Hematopoietic multipotent progenitor cell treated with erythropoietin and hydrocortisone succinate and interleukin-3 and kit ligand, for 6 days (in vitro differentiated cells): ENCODE data around the gene CYTH1.

ENCODE experiments used
- DNase-seq: peaks from one replicate; pipeline ENCODE4 v3.0.0-alpha.2; 2015

Gene CYTH1

DNA sequence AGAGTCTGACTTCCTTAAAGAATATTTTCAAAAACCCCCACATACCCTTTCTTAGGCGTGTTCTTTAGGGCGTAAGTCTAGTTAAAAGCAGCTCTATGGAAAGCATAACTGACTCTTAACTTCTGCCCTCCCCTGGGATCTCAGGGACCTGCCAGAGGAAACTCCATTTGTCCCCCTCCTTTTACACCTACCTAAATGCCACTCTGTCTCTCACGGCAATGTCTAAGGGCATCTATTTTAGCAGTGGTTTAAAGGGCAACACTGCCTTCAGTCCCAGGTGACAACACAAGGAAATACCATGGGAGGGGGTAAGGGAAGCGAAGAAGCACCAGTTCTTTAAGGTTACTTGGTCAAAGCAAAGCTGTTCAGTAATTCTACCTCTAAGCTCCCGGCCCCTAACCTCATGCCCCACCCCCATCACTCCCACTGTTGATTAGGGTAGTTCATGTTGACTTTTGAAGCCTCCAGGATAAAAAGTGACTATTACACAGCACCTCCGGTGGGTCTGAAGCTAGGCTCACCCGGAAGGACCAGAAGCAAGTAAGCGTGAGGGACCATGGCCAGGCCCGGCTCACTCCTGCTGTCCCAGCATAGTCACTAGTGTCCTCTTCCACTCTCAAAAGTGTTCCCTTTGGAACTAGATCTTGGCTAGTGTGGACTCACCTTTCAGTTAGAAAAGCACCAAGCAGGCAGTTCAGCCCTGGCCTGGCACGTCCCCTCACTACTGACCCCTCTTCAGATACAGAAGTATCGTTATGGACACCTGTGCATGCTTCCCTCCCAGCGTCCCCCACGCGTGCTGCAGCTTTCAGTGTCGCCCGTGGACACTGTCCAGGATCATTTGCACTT is 47.1 kb downstream of the CYTH1 start:
- no peak for DNase-seq

GRCh38 chr17:78732354-78732753 is 49.7 kb downstream of the CYTH1 start:
- DNase-seq: no peak

- DNase-seq: no peak
Observed at GRCh38 chr17:78731904-78732303, 50.2 kb downstream of the CYTH1 start.

GRCh38 chr17:78729641-78730040 is 52.4 kb downstream of the CYTH1 start:
- DNase-seq: no peak

DNA sequence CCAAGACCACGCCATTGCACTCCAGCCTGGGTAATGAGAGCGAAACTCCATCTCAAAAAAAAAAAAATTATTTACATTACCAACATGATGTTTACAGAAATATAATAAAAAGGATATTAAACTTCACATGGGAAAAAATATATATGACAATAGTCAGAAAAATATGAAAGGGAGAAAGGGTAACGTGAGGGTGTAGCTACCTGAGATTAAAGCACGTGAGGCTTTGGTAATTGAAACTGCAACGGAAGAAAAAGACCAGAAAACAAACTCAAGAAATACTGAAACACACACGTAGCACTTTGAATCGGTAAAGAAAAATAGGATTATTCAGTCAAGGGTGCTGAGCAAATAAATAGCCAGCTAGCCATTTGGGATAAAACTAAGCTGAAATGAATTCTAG is 53.6 kb downstream of the CYTH1 start:
- DNase-seq: no peak

DNA sequence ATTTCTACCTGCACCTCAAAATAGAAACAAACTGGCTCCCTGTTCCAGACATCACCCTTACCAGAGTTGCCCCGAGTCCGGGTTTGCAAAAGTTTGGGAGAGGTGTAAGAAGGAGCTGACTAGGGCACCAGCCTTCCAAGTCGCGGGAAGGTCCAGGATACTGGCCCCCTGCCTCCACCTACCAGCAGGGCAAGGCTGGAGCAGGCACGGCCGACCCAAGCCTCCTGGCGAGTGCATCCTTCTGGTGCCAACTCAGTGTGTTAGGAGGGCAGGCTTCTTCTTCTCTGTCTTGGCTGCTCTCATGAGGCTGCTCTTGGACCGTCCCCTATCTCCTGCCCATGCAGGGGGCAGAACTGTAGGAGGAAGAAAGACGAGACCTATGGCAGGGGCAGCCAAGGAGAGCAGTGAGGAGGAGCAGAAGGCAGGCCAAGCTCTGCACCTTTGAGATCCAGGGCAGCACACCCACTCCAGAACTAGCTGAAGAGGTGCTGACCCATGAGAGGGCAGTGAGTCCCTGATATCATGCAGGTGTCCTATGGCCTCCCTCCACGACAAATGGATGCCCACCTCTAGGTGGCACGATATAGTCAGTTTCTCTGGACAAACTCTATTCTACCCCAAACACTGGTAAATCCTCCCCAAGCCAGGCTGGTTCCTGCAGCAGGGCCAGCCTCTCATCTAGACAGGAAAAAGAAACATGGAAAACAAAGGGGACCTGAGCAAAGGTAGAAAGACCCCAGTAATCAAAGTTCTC is 54.4 kb downstream of the CYTH1 start:
- no peak for DNase-seq

DNA sequence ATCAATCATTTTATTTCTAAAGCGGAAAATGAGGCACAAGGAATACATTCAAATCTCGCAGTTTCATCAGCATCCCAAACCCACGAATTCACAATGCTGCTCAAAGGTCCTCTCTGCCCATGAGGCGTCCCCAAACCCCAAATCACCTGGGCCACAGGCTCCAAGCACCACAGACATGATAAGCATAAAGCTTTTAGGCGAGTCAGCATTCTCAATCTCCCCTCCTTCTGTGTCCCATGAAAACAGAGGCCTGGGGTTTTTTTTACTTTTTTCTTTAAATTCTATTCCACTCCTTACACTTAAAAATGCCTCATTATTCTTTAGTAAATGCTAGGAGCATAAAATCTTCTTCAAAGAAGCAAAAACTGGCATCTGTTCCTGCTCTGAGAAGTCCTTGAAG is 55.0 kb downstream of the CYTH1 start:
- no peak for DNase-seq

DNA sequence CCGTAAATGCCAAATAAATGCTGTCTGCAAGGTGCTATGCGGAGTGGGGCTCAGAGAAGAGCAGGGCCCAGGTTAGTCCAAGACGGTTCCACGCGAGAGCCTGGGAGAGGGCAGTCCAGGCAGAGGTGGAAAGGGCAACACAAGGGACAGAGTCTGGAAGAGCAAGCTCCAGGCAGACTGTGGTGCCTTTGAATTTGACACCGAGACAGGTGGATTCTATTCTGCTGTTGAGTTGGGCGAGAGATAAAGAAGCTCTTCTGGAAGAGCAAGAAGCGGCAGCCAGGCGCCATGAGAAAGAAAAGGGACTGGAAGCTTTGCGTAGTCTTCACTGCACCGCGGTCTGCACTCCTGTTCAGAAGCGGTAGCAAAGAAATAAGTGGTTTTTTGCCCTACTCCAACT is 55.6 kb downstream of the CYTH1 start:
- no peak for DNase-seq

DNA sequence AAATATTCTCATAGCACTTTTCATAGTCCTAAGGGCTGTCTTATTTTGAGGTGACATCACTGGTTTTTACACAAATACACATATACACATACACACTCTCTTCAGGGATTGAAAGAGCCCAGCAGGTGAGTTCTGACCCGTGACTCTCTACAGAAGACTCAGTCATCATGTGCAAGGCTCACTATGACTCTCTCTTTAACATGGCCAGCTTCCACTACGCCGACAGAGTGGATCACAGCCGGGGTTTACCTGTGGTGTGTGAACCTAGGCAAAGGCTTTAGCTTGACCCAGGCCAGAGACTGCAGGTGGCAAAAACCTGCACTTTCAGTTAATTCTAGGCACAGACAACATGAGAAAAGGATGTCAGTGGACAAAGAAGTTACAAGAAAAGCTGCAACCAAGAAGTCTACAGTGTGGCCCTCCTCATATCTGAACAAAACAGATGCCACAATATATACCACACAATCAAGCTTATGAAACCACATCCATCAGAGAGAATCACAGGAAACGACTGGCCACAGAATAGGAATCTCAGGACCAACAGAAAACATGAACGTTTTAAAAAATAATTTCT is 56.5 kb downstream of the CYTH1 start:
- peak; percentile 78 for DNase-seq

- no peak for DNase-seq
Observed at GRCh38 chr17:78724999-78725398, 57.1 kb downstream of the CYTH1 start.

DNA sequence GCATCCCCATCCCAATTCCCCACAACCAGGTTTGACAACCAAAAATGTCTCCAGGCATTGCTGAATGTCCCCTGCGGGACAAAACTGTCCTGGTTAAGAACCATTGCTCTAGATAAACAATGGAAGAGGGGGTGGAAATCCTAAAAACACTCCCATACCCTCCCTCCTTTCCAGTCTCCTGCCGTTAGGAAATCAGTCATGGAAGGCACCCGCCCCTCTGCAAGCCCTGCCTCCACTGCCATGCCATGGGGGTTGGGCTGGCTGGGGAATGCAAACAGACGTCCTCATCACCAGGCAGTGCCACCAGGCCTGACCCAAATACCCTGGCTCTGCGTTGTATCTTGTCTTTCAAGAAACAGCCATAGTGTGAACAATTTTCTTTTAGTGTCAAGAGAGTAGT is 57.5 kb downstream of the CYTH1 start:
- DNase-seq: no peak

- no peak for DNase-seq
Observed at GRCh38 chr17:78723957-78724356, 58.1 kb downstream of the CYTH1 start.

- no peak for DNase-seq
Observed at GRCh38 chr17:78723001-78723796, 58.9 kb downstream of the CYTH1 start.

- DNase-seq: no peak
Observed at GRCh38 chr17:78722246-78722761, 59.8 kb downstream of the CYTH1 start.

- DNase-seq: no peak
Observed at GRCh38 chr17:78719630-78720298, 62.3 kb downstream of the CYTH1 start.

DNA sequence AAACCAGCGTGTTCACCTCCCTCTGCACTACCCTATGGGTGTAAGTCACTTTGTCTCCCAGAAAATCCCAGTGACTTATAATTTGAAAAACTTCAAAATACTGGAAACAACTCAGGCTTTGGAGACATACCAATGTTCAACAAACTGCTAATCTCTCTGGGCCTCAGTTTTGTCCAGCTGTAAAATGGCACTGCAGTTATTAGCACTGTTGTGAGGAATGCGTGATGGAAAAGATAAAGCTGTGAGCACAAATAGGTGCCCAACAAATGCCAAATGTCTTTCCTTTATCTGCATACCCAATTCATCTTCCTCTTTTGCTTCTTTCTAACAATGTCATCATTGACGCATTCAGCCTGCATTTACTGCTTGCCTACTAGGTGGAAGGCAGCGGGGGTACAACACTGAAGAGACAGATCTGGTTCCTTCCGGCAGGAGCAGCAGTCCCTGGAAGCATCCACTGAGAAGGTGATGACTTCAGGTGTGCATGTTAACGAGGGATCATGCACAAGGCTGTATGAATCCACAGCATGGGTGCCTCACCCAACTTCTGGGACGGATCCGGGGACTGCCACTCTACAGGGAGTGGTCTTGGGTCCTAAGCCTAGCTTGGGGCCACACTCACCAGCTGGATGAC is 63.4 kb downstream of the CYTH1 start:
- DNase-seq: no peak

DNA sequence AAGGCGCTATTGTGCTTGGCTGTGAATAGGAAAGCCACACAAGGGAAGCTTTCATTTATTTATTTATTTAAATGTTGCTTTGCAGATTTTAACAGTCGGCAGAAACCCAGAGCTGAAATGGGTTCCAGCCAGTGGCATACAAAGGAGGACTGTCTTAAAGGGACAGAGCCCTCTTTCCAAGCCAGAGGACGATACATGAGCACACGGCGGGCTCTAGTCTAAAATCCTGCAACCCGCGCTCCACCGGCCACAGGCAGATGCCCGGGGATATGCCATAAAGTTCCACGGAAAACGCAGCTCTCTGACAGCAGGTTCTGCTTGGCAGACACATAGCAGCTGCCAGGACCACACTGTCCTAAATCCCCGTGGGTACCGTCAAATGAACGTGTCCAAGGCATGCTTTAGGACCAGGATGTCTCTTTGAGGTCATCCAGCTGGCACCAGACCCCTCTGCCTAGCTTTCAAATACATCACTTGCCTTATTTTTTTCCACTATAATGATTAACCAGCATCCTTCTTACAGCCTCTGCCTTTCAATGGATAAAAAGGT is 64.6 kb downstream of the CYTH1 start:
- DNase-seq: no peak

GRCh38 chr17:78716814-78717393 is 65.2 kb downstream of the CYTH1 start:
- no peak for DNase-seq

DNA sequence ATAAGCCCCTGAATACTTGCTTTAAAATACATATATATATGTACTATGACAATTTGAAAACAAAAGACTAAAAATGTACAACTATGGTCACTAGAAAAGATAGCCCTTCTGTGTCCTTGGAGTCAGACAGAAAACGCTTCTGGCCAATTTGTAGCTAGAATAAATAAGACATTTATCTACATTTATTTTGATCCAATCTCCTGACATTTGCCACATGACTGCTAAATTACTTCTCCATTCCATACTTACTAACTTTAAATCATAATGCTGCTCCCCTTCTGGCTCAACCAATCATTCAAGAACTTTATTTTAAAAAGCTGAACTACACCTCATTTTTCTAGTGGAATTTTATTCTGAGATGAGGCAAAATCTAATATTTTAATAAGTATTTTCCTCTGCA is 65.8 kb downstream of the CYTH1 start:
- DNase-seq: no peak

- no peak for DNase-seq
Observed at GRCh38 chr17:78715876-78716275, 66.2 kb downstream of the CYTH1 start.
